NCI-H1105 (cell line): ENCODE results near the gene ACBD4.
A peak's percentile ranks its signal among the peaks of the same experiment; 100 is the strongest.

Experiments used
- DNase-seq: peaks from one replicate; lab custom pipeline; 2025; lab: John Stamatoyannopoulos, UW

ACBD4 gene, protein sequence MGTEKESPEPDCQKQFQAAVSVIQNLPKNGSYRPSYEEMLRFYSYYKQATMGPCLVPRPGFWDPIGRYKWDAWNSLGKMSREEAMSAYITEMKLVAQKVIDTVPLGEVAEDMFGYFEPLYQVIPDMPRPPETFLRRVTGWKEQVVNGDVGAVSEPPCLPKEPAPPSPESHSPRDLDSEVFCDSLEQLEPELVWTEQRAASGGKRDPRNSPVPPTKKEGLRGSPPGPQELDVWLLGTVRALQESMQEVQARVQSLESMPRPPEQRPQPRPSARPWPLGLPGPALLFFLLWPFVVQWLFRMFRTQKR

DNA sequence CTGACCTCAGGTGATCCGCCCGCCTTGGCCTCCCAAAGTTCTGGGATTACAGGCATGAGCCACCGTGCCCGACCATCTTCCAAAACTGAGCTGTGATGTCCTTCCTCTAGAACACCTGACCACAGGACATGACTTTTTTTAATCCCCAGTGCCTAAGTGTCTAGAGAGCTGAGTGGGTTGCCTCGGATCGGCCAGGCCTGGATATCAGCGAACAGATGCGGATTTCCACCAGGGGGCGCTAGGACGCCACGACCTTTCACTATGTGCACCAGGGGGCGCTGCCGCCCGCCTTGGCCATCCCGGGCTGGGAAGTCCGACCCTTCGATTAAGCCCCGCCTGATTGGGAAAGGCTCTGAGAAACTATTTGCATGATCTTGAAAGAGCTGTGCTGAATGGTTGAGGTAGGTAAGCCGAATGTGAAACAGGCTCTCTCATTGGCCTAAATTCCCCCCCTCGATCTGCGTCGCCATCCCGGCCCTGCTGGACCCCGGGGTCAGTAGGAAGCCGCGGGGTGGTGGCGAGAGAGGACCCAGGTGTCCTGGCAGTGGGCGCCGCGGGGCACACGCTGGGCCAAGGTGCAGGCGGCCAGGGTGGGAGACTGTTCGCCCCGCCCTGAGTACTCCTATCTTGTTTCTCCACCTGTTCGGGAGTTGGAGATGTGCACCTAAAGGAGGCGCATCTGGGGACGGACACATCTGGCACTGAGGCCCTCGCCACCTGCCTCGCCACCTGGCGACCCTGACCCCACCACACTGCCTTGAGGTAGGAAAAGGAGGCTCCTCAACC lies at the start of gene ACBD4:
TSS of gene ACBD4 (plus strand) at position 496 of the 786 bp plus-strand sequence. CDS start 458 bp downstream, outside the sequence.
- DNase-seq: peak; percentile 94

GRCh38 chr17:45086391-45086790 lies 49.1 kb upstream of the ACBD4 start:
- DNase-seq: no peak

DNA sequence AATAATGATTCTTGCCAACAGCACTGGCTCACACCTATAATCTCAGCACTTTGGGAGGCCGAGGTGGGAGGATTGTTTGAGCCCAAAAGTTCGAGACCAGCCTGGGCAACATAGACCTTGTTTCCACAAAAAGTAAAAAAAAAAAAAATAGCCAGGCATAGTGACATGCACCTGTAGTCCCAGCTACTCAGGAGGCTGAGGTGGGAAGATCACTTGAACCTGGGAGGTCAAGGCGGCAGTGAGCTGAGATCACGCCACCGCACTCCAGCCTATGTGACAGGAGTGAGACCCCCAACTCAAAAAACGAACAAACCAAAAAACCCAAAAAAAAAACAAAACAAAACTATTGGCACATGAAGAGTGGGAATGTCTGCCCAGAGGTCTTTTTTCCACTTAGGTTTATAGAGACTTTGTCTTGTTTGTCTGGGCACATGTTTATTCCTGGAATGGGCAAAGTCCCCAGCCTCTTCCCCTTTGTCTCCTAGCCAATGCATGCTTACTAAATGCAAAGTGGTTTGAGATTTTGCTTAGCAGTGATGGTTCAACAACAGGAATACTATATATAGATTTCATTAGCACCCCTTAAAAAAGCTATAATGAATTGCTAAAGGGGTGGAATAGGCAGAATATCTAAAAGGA lies 48.5 kb upstream of the ACBD4 start:
- DNase-seq: no peak

GRCh38 chr17:45087504-45087975 lies 47.9 kb upstream of the ACBD4 start:
- no peak for DNase-seq

DNA sequence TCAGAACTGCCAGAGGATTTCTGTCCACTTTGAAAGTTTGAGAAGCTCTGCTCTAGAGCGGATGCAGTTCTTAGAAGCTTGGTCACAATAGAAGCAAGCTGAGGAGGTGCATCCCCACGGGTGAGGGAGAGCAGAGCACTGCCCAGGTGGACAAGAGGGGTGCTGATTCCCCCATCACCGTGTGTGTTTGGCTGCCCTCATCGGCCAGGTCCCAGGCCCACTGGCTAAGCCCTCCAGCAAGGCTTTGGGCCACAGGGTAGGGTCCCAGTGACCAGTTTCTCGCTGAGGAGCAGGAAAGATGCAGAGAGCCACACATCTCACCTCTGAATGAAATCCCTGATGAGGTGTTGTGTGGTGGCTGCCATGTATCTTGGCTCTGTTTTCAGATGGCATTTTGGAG lies 47.5 kb upstream of the ACBD4 start:
- DNase-seq: no peak

DNA sequence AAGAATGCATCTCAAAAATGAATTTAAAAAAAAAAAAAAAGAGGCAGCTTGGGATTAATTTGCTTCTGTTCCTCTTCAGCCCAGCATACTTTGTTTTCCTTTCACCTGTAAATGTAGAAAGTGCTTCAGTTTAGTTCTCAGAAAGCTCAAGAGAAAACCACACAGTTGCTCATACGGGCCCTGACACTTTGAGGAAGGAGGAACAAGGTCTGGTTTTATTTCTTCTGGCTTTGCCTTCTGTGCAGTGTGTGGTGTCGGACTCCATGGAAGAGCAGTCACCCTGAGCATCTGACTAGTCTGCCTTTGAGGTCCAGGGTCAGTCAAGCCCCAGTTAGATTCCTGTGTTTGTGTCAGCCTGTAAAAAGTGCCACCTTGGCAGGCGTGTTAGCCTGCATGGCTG lies 46.7 kb upstream of the ACBD4 start:
- no peak for DNase-seq

DNA sequence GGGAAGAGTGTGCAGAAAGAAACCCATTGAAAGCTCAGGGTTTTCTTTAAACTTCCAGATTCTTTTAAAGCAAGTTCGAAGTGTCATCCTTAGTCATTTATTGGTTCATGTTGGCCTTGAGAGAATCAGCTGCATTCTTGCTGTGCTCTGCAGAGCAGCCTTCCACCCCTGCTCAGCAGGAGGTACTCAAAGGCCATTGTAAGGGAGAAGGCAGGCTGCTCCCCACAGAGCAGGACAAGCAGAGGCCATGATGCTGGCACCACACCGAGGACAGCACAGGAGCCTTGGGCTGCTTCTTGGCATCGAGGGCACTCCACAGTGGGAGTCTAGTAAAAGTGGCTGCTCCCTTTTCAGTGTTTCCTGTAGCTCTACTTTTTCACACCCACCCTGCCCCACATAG lies 44.8 kb upstream of the ACBD4 start:
- DNase-seq: no peak

- no peak for DNase-seq
Measured at GRCh38 chr17:45091778-45092425, 43.6 kb upstream of the ACBD4 start.

DNA sequence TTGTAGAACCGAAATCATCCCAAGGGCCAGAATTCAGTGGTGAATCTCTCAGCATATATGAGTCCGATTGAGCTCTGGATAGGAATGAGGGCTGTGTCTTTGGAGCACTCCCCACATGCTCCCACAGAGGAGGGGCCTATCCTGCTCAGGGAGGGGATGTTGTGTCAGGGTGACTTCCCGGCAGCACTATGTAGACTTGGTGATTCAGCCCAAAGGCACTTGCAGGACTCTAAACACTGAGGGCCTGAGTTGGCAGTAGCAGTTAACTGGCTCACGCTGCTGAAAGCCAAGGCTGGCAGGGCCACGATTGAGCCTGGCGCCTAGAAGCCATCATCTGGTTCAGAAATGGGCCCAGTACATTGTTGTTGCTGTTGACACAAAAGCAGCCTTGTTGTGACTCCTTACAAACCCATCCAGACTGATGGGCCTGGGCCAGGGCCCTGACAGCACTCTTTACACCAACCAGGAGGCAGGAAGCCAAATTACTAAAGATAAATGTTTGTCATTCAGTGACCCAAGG lies 42.5 kb upstream of the ACBD4 start:
- no peak for DNase-seq

DNA sequence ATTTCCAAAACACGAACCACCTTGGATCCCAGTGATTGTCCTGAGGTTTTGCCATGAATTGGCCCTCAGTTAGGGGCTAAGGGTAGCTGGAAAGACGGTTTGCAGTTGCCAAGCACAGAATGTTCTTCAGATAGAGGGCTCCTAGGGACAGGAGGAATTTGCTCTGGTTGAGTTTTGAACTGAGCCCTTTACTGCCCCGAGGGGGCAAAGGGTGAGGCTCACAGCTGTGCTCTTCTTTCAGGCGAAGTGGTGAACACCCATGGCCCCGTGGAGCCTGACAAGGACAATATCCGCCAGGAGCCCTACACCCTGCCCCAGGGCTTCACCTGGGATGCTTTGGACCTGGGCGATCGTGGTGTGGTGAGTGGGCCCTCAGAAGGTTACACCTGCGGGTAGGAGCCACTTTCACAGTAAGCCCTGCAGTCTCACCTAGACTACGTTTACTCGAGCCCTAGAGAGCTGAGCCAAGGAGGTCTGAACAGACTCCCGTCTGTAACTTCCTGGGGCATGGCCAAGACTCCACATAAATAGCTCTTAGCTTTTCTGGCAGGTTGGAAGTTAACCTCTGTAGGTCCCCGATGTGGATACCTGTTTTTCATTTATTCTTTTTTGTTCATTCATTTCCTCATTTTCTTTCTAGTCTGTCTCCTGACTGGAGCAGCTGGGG lies 41.9 kb upstream of the ACBD4 start:
- no peak for DNase-seq

GRCh38 chr17:45096141-45096540 lies 39.3 kb upstream of the ACBD4 start:
- no peak for DNase-seq

- DNase-seq: no peak
Measured at GRCh38 chr17:45096926-45097325, 38.6 kb upstream of the ACBD4 start.

- DNase-seq: no peak
Measured at GRCh38 chr17:45098081-45098868, 37.2 kb upstream of the ACBD4 start.

GRCh38 chr17:45098869-45099616 lies 36.4 kb upstream of the ACBD4 start:
- peak; percentile 57 for DNase-seq

DNA sequence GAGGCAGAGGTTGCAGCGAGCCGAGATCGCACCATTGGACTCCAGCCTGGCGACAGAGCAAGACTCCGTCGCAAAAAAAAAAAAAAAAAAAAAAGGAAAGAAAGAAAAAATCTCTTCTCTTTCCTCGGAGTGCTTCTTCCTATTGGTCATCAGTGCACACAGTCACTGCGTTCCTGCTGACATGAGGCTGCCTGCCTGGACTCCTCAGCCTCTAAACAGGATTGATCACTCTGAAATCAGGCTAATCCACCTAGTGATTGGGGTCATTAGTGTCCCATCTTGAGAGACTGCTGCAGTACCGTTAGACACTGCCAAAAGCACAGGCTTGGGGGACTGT lies 34.0 kb upstream of the ACBD4 start:
- DNase-seq: no peak

DNA sequence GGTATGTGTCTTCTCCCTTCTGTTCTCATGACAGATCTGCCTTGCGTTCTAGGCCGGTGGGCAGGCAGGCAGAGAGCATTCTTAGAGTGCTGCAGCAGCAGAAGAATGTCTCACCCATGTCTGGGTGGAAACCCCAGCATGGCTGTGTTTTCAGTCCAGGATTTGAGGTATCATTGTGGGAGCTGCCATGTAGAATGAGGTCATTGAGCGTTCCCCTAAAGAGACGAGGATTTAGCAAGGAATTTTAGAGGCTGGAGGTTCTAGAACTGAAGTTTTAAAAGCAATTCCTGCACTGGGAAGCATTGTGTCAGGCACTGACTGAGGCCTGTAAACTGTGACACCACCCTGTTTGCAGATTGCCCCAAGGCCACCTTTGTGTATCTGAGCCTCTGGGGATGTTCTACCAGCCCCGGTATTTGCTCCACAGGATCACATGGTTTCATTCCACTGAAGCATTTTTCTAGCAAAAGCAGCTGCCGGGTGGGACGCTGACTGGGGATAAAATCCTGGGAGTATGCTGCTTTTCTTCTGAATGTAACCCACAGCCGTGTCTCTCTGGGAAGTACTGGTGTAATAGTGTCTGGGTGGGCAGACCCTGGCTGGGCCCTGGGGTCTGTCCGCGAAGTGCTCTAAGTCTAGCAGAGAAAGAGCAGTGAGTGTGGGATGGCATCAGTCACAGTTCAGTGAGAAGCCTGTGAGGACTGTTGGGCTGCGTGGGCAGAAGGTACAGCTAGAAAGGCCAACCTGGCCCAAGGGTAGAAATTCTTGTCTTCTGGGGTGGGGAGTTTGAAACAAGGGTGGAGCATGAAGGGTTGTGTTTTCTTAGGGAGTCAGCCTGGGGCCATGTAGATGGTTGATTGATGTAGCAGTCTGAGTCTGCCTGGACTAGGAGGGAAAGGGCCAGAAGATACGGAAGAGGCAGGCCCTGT lies 33.3 kb upstream of the ACBD4 start:
- DNase-seq: no peak

DNA sequence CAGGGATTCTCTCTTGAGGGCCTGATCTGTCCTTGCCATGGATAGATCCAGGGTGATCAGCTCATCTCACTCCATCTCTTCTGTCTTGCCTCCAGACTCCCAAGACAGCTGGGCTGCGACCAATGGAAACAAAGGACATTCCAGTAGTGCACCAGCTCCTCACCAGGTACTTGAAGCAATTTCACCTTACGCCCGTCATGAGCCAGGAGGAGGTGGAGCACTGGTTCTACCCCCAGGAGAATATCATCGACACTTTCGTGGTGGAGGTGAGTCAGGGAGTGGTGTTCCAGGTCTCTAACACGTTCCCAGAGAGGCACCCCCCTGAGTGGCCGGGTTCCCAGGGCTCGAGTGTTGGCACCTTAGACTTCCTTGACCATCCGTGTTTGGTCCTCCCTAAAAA lies 32.6 kb upstream of the ACBD4 start:
- no peak for DNase-seq

DNA sequence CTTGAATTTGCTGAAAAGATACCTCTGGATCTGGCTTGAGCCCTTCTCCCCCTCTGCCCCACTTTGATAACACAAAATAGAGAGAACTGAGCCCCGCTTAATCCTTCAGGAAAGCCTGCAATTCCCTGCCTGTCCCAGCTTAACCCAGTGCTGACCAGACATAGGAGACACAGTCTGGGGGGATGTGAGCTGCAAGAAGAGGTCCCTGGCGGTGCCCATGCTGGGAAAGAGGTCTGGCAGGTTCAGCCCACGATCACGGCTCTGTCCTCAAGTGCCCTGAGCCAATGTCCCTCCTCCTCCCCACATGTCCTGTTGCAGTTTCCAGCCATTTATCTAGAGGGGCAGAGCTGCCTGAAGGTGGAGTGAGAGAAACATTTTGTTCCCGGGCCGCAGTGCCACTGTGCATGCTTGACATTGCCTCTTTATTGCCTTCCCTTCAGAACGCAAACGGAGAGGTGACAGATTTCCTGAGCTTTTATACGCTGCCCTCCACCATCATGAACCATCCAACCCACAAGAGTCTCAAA lies 32.2 kb upstream of the ACBD4 start:
- DNase-seq: no peak

DNA sequence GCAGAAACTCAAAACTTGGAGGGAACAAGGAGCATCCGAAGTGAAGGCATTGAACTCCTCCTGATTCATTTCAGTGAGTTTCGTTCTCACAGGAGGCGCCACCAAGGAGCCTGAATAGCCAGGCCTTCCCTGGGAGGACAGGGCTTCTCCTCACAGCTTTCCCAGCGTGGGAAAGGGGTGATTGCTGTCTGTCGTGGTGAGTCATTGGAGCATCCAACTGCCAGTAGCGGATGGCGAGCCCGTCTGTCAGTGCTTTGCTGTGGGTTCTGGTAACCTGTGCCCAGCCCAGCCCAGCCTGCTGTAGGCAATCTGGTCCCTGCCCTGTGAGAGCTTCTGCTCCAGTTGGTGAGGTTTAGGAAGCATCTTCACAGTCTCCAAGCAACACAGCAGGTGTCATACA lies 31.5 kb upstream of the ACBD4 start:
- DNase-seq: no peak
